K562 (cell line): ENCODE results near the gene ZNF501. TPM values are rescaled to one million over a fixed set of nuclear protein-coding genes. Genes with fewer than 3 reads are reported as not detected.

Source experiments
- CREM ChIP-seq: IDR thresholded peaks from 2 replicates; pipeline ENCODE4 v1.6.1; 2014; ENCODE audit warnings: antibody characterized with exemption, low read depth
- FOXJ2 ChIP-seq: fragments of 200-800 bp; sonication (Bioruptor generic); IDR thresholded peaks from 2 replicates; pipeline ENCODE4 v1.6.1; 2016; ENCODE audit warnings: missing genetic modification characterization, missing compliant biosample characterization
- FOXP1 ChIP-seq: sonication (generic); formaldehyde crosslinking; IDR thresholded peaks from 2 replicates; pipeline ENCODE4 v1.8.0; 2022; ENCODE audit warnings: mild to moderate bottlenecking, missing genetic modification reagents
- KAT8 ChIP-seq: fragments of 450-650 bp; IDR thresholded peaks from 2 replicates; pipeline ENCODE4 v1.6.1; 2016; ENCODE audit warnings: low read depth, mild to moderate bottlenecking
- MTA2 ChIP-seq: fragments of 450-650 bp; IDR thresholded peaks from 2 replicates; pipeline ENCODE4 v1.6.1; 2016; ENCODE audit warnings: low read depth
- NELFE ChIP-seq: IDR thresholded peaks from 2 replicates; pipeline ENCODE4 v1.6.1; 2011; ENCODE audit warnings: mild to moderate bottlenecking; ENCODE audit not compliant: insufficient read depth, insufficient read length
- NEUROD1 ChIP-seq: fragments of 150-350 bp; IDR thresholded peaks from 2 replicates; pipeline ENCODE4 v1.6.1; 2014; ENCODE audit warnings: borderline replicate concordance, low read length, low read depth; ENCODE audit not compliant: partially characterized antibody
- NFIX ChIP-seq: fragments of 250-450 bp; sonication (Bioruptor Pico); IDR thresholded peaks from 2 replicates; pipeline ENCODE4 v1.4.0; 2020; ENCODE audit warnings: low read depth, mild to moderate bottlenecking, moderate library complexity
- RUNX1 ChIP-seq: sonication (generic); IDR thresholded peaks from 2 replicates; pipeline ENCODE4 v1.6.1; 2016; ENCODE audit warnings: antibody characterized with exemption, low read depth
- SMARCA4 ChIP-seq: fragments of 450-650 bp; IDR thresholded peaks from 2 replicates; pipeline ENCODE4 v1.6.1; 2016
- SRSF7 ChIP-seq: fragments of 200-400 bp; formaldehyde crosslinking; optimal IDR thresholded peaks from 2 replicates; pipeline ENCODE3; 2017; ENCODE audit warnings: mild to moderate bottlenecking, low read depth, low read length
- ZBTB7A ChIP-seq: IDR thresholded peaks from 2 replicates; pipeline ENCODE4 v1.6.1; 2011; ENCODE audit warnings: low read depth, mild to moderate bottlenecking, low read length, moderate library complexity, borderline replicate concordance; ENCODE audit not compliant: control insufficient read depth
- ZNF174 ChIP-seq: fragments of 250-450 bp; sonication (Bioruptor Pico); IDR thresholded peaks from 2 replicates; pipeline ENCODE4 v1.4.0; 2020; ENCODE audit warnings: mild to moderate bottlenecking
- ZNF436 ChIP-seq: fragments of 250-450, 450-650 bp; sonication (Bioruptor Pico); formaldehyde crosslinking; IDR thresholded peaks from 2 replicates; pipeline ENCODE4 v1.7.0; 2020; ENCODE audit warnings: mild to moderate bottlenecking
- polyA plus RNA-seq, 8 experiments: library from polyadenylated mRNA; depleted of rRNA in 4 of 8; stranded (reverse) in 5 of 8; unstranded in 3 of 8; fragments of >200 nt; fragmentation: Nextera tagmentation in 2 of 8; fragmentation: Illumina TruSeq in 1 of 8; extraction: Ambion mirVana in 2 of 8; extraction: Trizol in 1 of 8; gene quantifications; 2 replicates each; pipeline versions ENCODE4 v1.2.1 to v1.2.3, GENCODE V29; 2011 to 2014; ENCODE audit warnings: inconsistent platforms in 1 of 8, missing spikeins in 1 of 8
- total RNA-seq, 7 experiments: library from RNA; depleted of rRNA in 6 of 7; stranded (reverse); fragments of >200 nt in 6 of 7; fragmentation: Illumina TruSeq in 2 of 7; extraction: Trizol in 2 of 7; gene quantifications; 2 replicates each; pipeline versions ENCODE4 v1.2.1 to v1.2.3, GENCODE V29; 2011 to 2021; ENCODE audit warnings: low replicate concordance in 1 of 7
- TF ChIP-seq, protein P1 (sequence below), 2 experiments: fragments of 150-350 bp in 1 of 2; IDR thresholded peaks; 2 replicates each; pipeline ENCODE4 v1.6.1; 2012 to 2016; ENCODE audit warnings: low read depth in 2 of 2, low read length in 2 of 2, mild to moderate bottlenecking in 1 of 2, moderate library complexity in 1 of 2
- TF ChIP-seq, protein P2 (sequence below): sonication (generic); formaldehyde crosslinking; IDR thresholded peaks from 2 replicates; pipeline ENCODE4 v1.8.1; 2023; ENCODE audit warnings: mild to moderate bottlenecking, missing genetic modification reagents
- TF ChIP-seq, protein P3 (sequence below): fragments of 250-450 bp; sonication (Bioruptor Pico); IDR thresholded peaks from 2 replicates; pipeline ENCODE4 v1.5.0; 2021
- TF ChIP-seq, protein P4 (sequence below): sonication (generic); formaldehyde crosslinking; IDR thresholded peaks from 2 replicates; pipeline ENCODE4 v1.4.0; 2020; ENCODE audit warnings: mild to moderate bottlenecking, missing genetic modification reagents

The ZNF501 gene
- total and polyA plus RNA-seq, 9 of the 15 experiments (the other 6 are each of a cell fraction or from before 2014, with no cell fraction given): 1.2 to 6.5 (median 3.7) TPM

DNA sequence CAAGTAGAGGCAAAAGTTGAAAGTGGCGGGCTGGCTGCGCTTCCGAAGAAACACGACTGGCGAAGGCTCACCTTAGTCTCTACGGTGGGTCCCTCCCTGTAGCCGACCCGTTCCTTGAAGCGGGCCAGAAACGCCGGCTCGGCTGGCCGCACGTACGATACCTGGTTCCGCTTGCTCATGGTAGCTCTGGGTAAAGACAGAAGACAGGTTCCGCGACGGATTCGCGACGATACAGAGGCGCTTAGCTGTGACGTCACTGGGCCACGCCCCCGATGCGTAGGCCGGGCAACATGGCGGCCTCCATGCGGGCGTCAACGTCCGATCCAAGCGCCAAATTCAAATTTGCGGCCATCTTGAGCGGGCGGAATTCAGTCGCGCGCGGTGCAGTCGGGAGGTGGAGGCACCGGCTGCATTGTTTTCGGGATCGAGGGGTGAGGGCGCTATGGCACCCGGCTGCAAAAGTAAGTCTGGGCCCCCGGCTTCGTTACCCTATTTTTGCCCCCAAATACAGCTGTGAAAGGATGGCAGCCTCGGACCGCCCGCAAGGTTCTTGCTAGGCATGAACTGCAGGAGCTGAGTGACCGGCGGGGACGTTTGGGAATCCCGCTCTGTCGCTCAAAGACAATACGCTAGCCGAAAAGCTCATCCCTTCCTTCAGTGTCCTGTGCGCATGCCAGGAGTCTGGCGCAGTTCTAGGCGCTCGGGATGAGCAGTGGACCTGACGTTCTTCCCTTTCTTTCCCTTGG is 32.2 kb downstream of the ZNF501 start, which contains the start of the genes KIAA1143 and KIF15 (continued):
- TF ChIP-seq NELFE (peak; percentile 59), SRSF7 (no peak), RUNX1 (peak; percentile 72; the same call in 1 of the 2 replicates), ZBTB7A (0 out of 2 replicates have a peak, but pooled peaks have one; percentile 10), MTA2 (no peak), CREM (peak; percentile 99), FOXJ2 (no peak), NEUROD1 (peak; percentile 85), KAT8 (0 out of 2 replicates have a peak, but pooled peaks have one; percentile 9), SMARCA4 (no peak; the same call in none of the 2 replicates), FOXP1 (CRISPR knock-in tag) (peak; percentile 92), ZNF174 (CRISPR knock-in tag) (no peak), NFIX (CRISPR knock-in tag) (no peak), ZNF436 (CRISPR knock-in tag) (no peak)
- TF ChIP-seq, protein P1, sequence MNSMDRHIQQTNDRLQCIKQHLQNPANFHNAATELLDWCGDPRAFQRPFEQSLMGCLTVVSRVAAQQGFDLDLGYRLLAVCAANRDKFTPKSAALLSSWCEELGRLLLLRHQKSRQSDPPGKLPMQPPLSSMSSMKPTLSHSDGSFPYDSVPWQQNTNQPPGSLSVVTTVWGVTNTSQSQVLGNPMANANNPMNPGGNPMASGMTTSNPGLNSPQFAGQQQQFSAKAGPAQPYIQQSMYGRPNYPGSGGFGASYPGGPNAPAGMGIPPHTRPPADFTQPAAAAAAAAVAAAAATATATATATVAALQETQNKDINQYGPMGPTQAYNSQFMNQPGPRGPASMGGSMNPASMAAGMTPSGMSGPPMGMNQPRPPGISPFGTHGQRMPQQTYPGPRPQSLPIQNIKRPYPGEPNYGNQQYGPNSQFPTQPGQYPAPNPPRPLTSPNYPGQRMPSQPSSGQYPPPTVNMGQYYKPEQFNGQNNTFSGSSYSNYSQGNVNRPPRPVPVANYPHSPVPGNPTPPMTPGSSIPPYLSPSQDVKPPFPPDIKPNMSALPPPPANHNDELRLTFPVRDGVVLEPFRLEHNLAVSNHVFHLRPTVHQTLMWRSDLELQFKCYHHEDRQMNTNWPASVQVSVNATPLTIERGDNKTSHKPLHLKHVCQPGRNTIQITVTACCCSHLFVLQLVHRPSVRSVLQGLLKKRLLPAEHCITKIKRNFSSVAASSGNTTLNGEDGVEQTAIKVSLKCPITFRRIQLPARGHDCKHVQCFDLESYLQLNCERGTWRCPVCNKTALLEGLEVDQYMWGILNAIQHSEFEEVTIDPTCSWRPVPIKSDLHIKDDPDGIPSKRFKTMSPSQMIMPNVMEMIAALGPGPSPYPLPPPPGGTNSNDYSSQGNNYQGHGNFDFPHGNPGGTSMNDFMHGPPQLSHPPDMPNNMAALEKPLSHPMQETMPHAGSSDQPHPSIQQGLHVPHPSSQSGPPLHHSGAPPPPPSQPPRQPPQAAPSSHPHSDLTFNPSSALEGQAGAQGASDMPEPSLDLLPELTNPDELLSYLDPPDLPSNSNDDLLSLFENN (IDR thresholded peaks at IDR 0.05; ENCODE audit: low read depth in 2 of 2, low read length in 2 of 2): no peak
- TF ChIP-seq, protein P2, sequence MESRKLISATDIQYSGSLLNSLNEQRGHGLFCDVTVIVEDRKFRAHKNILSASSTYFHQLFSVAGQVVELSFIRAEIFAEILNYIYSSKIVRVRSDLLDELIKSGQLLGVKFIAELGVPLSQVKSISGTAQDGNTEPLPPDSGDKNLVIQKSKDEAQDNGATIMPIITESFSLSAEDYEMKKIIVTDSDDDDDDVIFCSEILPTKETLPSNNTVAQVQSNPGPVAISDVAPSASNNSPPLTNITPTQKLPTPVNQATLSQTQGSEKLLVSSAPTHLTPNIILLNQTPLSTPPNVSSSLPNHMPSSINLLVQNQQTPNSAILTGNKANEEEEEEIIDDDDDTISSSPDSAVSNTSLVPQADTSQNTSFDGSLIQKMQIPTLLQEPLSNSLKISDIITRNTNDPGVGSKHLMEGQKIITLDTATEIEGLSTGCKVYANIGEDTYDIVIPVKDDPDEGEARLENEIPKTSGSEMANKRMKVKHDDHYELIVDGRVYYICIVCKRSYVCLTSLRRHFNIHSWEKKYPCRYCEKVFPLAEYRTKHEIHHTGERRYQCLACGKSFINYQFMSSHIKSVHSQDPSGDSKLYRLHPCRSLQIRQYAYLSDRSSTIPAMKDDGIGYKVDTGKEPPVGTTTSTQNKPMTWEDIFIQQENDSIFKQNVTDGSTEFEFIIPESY (CRISPR knock-in tag): peak; percentile 21
- TF ChIP-seq, protein P3, sequence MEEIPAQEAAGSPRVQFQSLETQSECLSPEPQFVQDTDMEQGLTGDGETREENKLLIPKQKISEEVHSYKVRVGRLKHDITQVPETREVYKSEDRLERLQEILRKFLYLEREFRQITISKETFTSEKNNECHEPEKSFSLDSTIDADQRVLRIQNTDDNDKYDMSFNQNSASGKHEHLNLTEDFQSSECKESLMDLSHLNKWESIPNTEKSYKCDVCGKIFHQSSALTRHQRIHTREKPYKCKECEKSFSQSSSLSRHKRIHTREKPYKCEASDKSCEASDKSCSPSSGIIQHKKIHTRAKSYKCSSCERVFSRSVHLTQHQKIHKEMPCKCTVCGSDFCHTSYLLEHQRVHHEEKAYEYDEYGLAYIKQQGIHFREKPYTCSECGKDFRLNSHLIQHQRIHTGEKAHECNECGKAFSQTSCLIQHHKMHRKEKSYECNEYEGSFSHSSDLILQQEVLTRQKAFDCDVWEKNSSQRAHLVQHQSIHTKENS (CRISPR knock-in tag): no peak
- TF ChIP-seq, protein P4, sequence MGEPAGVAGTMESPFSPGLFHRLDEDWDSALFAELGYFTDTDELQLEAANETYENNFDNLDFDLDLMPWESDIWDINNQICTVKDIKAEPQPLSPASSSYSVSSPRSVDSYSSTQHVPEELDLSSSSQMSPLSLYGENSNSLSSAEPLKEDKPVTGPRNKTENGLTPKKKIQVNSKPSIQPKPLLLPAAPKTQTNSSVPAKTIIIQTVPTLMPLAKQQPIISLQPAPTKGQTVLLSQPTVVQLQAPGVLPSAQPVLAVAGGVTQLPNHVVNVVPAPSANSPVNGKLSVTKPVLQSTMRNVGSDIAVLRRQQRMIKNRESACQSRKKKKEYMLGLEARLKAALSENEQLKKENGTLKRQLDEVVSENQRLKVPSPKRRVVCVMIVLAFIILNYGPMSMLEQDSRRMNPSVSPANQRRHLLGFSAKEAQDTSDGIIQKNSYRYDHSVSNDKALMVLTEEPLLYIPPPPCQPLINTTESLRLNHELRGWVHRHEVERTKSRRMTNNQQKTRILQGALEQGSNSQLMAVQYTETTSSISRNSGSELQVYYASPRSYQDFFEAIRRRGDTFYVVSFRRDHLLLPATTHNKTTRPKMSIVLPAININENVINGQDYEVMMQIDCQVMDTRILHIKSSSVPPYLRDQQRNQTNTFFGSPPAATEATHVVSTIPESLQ (CRISPR knock-in tag): 0 out of 2 replicates have a peak, but pooled peaks have one; percentile 14
